Fibroblast of lung (primary cell): ENCODE results near the gene HRH3. TPM values are rescaled to one million over a fixed set of nuclear protein-coding genes. Genes with fewer than 3 reads are reported as not detected.

ENCODE experiments used
- DNase-seq, 2 donors: peaks; one replicate each; pipeline versions ENCODE4 v3.0.0 to v3.0.0-alpha.2; 2010; ENCODE audit warnings: low read depth in 2 of 2
- H2AFZ ChIP-seq: 2 replicates; pipeline ENCODE4 v1.5.1; 2012; ENCODE audit warnings: low read length, control low read depth, inconsistent platforms
- H3K27ac ChIP-seq: 2 replicates; pipeline ENCODE4 v1.5.1; 2011; ENCODE audit warnings: low read length, control low read depth; ENCODE audit not compliant: insufficient read depth
- H3K27me3 ChIP-seq: 2 replicates; pipeline ENCODE4 v1.5.1; 2011; ENCODE audit warnings: mild to moderate bottlenecking, low read length; ENCODE audit not compliant: control insufficient read depth, insufficient read depth
- H3K36me3 ChIP-seq: 2 replicates; pipeline ENCODE4 v1.5.1; 2011; ENCODE audit warnings: low read length; ENCODE audit not compliant: control insufficient read depth, insufficient read depth
- H3K4me1 ChIP-seq: 2 replicates; pipeline ENCODE4 v1.5.1; 2011; ENCODE audit warnings: low read length; ENCODE audit not compliant: control insufficient read depth, insufficient read depth; ENCODE audit errors: extremely low read depth
- H3K4me2 ChIP-seq: 2 replicates; pipeline ENCODE4 v1.5.1; 2011; ENCODE audit warnings: low read length, control low read depth; ENCODE audit not compliant: insufficient read depth; ENCODE audit errors: extremely low read depth
- H3K4me3 ChIP-seq, 4 experiments: fragments of 200-600 bp in 1 of 4; sonication (generic) in 1 of 4; replicated peaks in 1 of 4; 2 replicates each; pipeline ENCODE4 v1.5.1; 2011 to 2016; ENCODE audit warnings: low read length in 4 of 4, low read depth in 3 of 4, mild to moderate bottlenecking in 3 of 4, control low read depth in 2 of 4, inconsistent platforms in 1 of 4, mixed read lengths in 1 of 4; ENCODE audit not compliant: insufficient read depth in 1 of 4; ENCODE audit errors: control extremely low read depth in 1 of 4
- H3K79me2 ChIP-seq: 2 replicates; pipeline ENCODE4 v1.5.1; 2012; ENCODE audit warnings: mild to moderate bottlenecking, low read length, inconsistent platforms; ENCODE audit not compliant: control insufficient read depth, insufficient read depth
- H3K9ac ChIP-seq: 2 replicates; pipeline ENCODE4 v1.5.1; 2011; ENCODE audit warnings: mild to moderate bottlenecking, low read length, control low read depth; ENCODE audit not compliant: insufficient read depth
- H3K9me3 ChIP-seq: 2 replicates; pipeline ENCODE4 v1.5.1; 2012; ENCODE audit warnings: low read depth, low read length; ENCODE audit not compliant: control insufficient read depth, insufficient read depth
- H4K20me1 ChIP-seq: 2 replicates; pipeline ENCODE4 v1.5.1; 2011; ENCODE audit warnings: low read length; ENCODE audit not compliant: control insufficient read depth, insufficient read depth; ENCODE audit errors: extremely low read depth
- EZH2 ChIP-seq: IDR thresholded peaks from 2 replicates; pipeline ENCODE4 v1.5.1; 2012; ENCODE audit warnings: low read length, control low read depth, mild to moderate bottlenecking; ENCODE audit errors: missing control alignments
- polyA plus RNA-seq, 2 donors: library from polyadenylated mRNA; depleted of rRNA in 1 of 2; stranded (reverse) in 1 of 2; unstranded in 1 of 2; fragments of >200 nt; gene quantifications; 2 replicates each; pipeline ENCODE4 v1.2.1, GENCODE V29; 2011 to 2012; ENCODE audit warnings: missing spikeins in 1 of 2
- total RNA-seq: library from RNA; depleted of rRNA; stranded (reverse); fragments of >200 nt; gene quantifications from 2 replicates; pipeline ENCODE4 v1.2.1, GENCODE V29; 2014
- TF ChIP-seq, protein P1 (sequence below), 2 donors: IDR thresholded peaks in 1 of 2; conservative IDR thresholded peaks in 1 of 2; 1 replicate in 1 of 2; 2 replicates in 1 of 2; pipeline ENCODE4 v1.5.1; 2011 to 2012; ENCODE audit warnings: low read length in 2 of 2, control low read depth in 1 of 2, inconsistent platforms in 1 of 2, low read depth in 1 of 2, mild to moderate bottlenecking in 1 of 2

Gene HRH3
- total and polyA plus RNA-seq, 2 donors (not counting 1 experiment from before 2014, with no cell fraction given), result not detected

DNA sequence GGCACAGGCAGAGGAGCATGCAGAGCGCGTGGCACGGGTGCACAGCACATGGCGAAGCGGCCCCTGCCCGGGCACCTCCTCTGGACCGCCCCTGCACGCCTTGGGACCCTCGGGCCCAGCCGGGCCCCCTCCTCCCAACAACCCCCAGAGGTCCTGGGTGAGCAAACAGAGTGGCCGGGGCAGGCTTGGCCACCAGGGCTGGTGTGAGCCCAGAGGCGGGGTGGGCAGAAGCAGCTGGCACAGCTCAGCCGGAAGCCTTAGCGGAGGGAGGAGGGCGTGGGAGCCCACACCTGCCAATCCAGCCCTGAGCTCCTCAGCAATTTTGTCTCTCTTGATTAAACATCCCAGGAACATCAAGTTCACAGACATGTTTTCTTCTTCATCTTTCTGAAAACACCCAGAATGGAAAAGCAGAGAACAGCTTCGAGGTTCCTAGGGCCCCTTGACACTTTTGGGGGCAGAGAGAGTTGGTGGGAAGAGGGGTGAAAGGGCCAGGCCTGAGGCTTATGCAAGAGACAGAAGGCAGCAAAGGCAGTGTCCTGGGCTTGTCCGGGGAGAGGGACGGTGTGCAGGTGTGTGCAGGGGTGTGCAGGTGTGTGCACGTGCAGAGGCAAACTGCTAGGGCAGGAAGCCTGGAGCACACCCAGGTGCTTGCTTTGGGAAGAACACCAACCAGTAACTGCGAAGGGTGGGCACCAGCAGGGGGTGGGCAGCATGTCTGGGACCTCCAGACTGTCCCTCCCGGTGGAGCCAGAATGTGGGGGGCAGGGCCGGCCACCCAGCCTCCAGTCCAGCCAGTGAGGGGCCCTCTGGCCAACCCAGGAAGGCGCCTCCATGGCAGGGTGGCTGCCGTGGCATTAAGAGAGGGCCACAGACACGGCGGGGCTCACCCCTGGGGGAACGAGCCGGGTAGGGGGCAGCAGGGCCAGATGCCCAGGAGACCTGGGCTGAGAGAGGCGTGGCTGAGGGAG lies 4.8 kb downstream of the HRH3 start:
- DNase-seq, result no peak
- no peak overlapping the region for H2AFZ ChIP-seq
- H3K9me3 ChIP-seq, result no peaks in the 10 kb centered on the region
- H3K4me1 ChIP-seq, result no peaks in the 10 kb centered on the region
- H3K4me3 ChIP-seq, result no peak overlapping the region
- H4K20me1 ChIP-seq, result no peaks in the 10 kb centered on the region
- TF ChIP-seq, protein P1, sequence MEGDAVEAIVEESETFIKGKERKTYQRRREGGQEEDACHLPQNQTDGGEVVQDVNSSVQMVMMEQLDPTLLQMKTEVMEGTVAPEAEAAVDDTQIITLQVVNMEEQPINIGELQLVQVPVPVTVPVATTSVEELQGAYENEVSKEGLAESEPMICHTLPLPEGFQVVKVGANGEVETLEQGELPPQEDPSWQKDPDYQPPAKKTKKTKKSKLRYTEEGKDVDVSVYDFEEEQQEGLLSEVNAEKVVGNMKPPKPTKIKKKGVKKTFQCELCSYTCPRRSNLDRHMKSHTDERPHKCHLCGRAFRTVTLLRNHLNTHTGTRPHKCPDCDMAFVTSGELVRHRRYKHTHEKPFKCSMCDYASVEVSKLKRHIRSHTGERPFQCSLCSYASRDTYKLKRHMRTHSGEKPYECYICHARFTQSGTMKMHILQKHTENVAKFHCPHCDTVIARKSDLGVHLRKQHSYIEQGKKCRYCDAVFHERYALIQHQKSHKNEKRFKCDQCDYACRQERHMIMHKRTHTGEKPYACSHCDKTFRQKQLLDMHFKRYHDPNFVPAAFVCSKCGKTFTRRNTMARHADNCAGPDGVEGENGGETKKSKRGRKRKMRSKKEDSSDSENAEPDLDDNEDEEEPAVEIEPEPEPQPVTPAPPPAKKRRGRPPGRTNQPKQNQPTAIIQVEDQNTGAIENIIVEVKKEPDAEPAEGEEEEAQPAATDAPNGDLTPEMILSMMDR (conservative IDR thresholded peaks at IDR 0.05 in 1 of 2, IDR thresholded peaks at IDR 0.05 in 1 of 2; ENCODE audit: low read depth in 1 of 2, low read length in 2 of 2), result no peak
- no peak for TF ChIP-seq EZH2
- no peaks in the 10 kb centered on the region for H3K36me3 ChIP-seq
- peaks cover 25% of the 10 kb centered on the region for H3K27me3 ChIP-seq
- H3K27ac ChIP-seq, result no peak overlapping the region
- H3K9ac ChIP-seq, result no peak overlapping the region
- H3K4me2 ChIP-seq, result no peak overlapping the region
- H3K79me2 ChIP-seq, result no peaks in the 10 kb centered on the region

DNA sequence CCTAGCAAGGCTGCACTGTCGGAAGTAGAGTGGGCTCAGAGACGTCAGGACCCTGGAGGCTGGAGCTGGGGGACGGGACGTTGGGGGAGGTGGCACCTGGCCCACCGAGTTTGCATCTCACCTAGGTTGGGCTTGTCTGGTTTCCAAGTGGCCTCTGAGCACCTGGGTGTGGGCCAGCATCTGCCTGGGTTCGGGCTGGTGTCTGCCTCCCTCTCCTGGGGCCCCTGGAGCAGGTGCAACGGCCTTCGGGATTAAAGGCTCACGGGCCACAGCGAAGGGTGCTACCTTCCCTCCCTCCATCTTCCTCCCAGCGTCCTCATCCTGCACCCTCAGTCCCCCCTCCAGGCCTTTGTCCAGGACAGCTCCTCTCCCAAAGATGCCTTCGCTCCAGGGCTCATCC lies 6.0 kb downstream of the HRH3 start:
- H3K36me3 ChIP-seq, result no peaks in the 10 kb centered on the region

GRCh38 chr20:62212299-62212698 lies 7.8 kb downstream of the HRH3 start:
- Histone ChIP-seq H2AFZ (no peak overlapping the region), H3K9ac (no peak overlapping the region), H3K27ac (no peak overlapping the region), H3K36me3 (no peaks in the 10 kb centered on the region), H3K79me2 (no peaks in the 10 kb centered on the region), H3K4me2 (no peak overlapping the region), H4K20me1 (no peaks in the 10 kb centered on the region), H3K27me3 (peaks cover 24% of the 10 kb centered on the region), H3K4me1 (no peaks in the 10 kb centered on the region), H3K4me3 (no peak overlapping the region), H3K9me3 (no peaks in the 10 kb centered on the region)
- TF ChIP-seq, protein P1 (conservative IDR thresholded peaks at IDR 0.05 in 1 of 2, IDR thresholded peaks at IDR 0.05 in 1 of 2; ENCODE audit: low read depth in 1 of 2, low read length in 2 of 2), result no peak
- no peak for TF ChIP-seq EZH2
- DNase-seq, result no peak

More for the DNA sequence above, 6.0 kb downstream of the HRH3 start:
- H3K79me2 ChIP-seq, result no peaks in the 10 kb centered on the region
- H3K9me3 ChIP-seq, result no peaks in the 10 kb centered on the region
- TF ChIP-seq, protein P1 (conservative IDR thresholded peaks at IDR 0.05 in 1 of 2, IDR thresholded peaks at IDR 0.05 in 1 of 2; ENCODE audit: low read depth in 1 of 2, low read length in 2 of 2), result no peak
- TF ChIP-seq EZH2, result no peak
- H2AFZ ChIP-seq, result no peak overlapping the region
- no peaks in the 10 kb centered on the region for H4K20me1 ChIP-seq
- H3K9ac ChIP-seq, result no peak overlapping the region
- no peak overlapping the region for H3K4me3 ChIP-seq
- peaks cover 32% of the 10 kb centered on the region for H3K27me3 ChIP-seq
- DNase-seq, result no peak
- H3K4me2 ChIP-seq, result no peak overlapping the region
- H3K27ac ChIP-seq, result no peak overlapping the region
- H3K4me1 ChIP-seq, result no peaks in the 10 kb centered on the region
